GM12864 (cell line): ENCODE results near the gene PHACTR4.
"Not testable (repeated sequence)": the region's sequence is repeated elsewhere in the genome, so short reads cannot be mapped to it uniquely, and the experiment has no call there.

Experiments used
- DNase-seq: peaks from one replicate; pipeline ENCODE4 v3.0.0-alpha.2; 2011; ENCODE audit warnings: low read depth
- H3K4me3 ChIP-seq: 2 replicates; pipeline ENCODE4 v1.5.1; 2011; ENCODE audit warnings: mild to moderate bottlenecking, low read depth, low read length, control low read depth
- TF ChIP-seq, protein P1 (sequence below): IDR thresholded peaks from 2 replicates; pipeline ENCODE4 v1.5.1; 2011; ENCODE audit warnings: low read depth, mild to moderate bottlenecking, moderate library complexity, low read length, control low read depth, inconsistent platforms; ENCODE audit errors: missing control alignments

PHACTR4 gene

DNA sequence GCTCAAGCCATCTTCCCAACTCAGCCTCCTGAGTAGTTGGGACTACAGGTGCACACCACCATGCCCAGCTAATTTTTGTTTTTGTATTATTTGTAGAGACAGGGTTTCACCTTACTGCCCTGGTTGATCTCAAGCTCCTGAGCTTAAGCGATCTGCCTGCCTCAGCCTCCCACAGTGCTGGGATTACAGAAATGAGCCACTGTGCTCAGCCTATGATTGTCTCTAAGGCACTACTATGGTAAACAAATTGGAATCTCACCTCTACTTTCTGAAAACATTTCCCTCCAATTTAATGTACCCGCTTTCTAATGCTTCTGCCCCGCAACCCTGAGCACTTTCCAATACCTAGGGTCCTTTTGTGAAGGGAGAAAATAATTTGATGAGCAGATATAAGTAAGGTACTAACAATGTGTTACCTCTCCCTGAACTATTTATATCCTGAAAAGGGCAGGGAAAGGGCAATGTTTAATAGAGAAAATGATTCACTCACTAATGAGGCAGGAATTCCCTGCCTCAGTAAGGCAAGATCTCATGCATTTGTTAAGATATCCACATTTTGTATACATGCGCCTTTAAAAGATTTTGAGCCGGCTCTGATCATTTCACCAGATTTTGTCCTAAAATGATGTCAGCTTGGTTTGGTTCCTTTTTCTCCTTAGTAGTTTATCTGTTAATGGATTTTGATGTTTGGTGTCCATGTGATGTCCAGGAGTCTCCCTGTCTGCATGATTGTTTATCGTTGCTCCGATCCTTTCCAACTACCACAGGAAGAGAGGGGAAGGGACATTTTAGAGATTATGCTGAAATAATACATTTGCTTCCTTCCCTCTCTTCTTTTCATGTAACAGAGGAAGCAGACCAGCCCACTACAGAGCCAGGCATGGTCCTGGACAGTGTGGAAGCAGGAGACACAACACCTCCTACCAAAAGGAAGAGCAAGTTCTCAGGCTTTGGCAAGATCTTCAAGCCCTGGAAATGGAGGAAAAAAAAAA is 89.0 kb downstream of the PHACTR4 start:
- TF ChIP-seq, protein P1, sequence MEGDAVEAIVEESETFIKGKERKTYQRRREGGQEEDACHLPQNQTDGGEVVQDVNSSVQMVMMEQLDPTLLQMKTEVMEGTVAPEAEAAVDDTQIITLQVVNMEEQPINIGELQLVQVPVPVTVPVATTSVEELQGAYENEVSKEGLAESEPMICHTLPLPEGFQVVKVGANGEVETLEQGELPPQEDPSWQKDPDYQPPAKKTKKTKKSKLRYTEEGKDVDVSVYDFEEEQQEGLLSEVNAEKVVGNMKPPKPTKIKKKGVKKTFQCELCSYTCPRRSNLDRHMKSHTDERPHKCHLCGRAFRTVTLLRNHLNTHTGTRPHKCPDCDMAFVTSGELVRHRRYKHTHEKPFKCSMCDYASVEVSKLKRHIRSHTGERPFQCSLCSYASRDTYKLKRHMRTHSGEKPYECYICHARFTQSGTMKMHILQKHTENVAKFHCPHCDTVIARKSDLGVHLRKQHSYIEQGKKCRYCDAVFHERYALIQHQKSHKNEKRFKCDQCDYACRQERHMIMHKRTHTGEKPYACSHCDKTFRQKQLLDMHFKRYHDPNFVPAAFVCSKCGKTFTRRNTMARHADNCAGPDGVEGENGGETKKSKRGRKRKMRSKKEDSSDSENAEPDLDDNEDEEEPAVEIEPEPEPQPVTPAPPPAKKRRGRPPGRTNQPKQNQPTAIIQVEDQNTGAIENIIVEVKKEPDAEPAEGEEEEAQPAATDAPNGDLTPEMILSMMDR: no peak
- no peak overlapping the region for H3K4me3 ChIP-seq
- no peak for DNase-seq

- no peak overlapping the region for H3K4me3 ChIP-seq
- DNase-seq: no peak
- TF ChIP-seq, protein P1: no peak
These were observed 96.8 kb downstream of the PHACTR4 start for GRCh38 chr1:28466226-28466778.

DNA sequence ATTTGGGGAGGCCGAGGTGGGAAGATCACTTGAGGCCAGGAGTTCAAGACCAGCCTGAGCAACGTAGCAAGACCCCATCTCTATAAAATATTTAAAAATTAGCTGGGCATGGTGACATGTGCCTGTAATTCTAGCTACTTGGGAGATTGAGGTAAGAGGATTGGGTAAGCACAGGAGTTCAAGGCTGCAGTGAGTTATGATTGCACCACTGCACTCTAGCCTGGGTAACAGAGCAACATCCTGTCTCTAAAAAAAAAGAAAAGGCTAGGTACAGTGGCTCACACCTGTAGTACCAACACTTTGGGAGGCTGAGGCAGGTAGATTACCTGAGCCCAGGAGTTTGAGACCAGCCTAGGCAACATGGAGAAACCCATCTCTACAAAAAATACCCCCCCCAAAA is 100.6 kb downstream of the PHACTR4 start:
- no peak for DNase-seq
- TF ChIP-seq, protein P1: no peak
- no peak overlapping the region for H3K4me3 ChIP-seq

DNA sequence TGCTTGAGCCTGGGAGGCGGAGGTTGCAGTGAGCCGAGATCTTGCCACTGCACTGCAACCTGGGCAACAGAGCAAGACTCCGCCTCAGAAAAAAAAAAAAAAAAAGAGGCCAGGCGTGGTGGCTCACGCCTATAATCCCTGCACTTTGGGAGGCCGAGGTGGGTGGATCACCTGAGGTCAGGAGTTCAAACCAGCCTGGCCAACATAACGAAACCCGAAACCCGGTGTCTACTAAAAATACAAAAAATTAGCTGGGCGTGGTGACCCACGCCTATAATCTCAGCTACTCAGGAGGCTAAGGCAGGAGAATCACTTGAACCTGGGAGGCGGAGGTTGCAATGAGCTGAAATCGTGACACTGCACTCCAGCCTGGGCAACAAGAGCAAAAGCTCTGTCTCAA is 110.0 kb downstream of the PHACTR4 start:
- H3K4me3 ChIP-seq, DNase-seq: not testable (repeated sequence)

DNA sequence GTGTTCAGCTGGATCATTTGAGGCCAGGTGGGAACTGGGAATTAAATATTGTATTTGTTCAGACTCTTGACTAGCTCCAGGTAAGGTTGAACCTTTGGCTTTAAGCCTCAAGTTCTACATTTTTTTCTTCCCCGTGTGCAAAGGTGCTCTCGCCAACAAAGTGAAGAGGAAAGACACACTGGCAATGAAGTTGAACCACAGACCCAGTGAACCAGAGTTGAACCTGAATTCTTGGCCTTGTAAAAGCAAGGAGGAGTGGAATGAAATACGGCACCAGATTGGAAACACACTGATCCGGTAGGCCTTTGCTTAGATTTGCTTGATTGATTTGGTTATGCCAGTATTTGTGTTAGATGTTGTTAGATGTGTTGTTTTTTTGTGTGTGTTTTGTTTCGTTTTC is 110.8 kb downstream of the PHACTR4 start:
- H3K4me3 ChIP-seq: no peak overlapping the region
- DNase-seq: no peak
- TF ChIP-seq, protein P1: no peak

GRCh38 chr1:28482138-28482537 is 112.6 kb downstream of the PHACTR4 start:
- TF ChIP-seq, protein P1: no peak
- DNase-seq: no peak
- no peak overlapping the region for H3K4me3 ChIP-seq

DNA sequence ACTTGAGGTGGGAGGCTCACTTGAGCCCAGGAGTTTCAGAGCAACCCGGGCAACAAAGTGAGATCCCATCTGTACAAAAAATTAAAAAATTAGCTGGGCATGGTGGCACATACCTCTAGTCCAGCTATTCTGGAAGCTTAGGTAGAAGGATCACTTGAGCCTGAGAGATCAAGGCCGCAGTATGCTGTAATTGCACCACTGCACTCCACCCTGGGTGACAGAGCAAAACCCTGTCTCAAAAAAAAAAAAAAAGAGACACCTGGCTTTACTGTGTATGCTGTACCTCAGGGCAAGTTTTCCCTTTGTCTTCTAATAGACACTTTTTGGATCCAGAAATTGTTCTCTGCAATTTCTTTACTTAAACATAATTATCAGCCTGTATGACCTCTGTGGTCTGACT is 113.2 kb downstream of the PHACTR4 start:
- TF ChIP-seq, protein P1: no peak
- H3K4me3 ChIP-seq: no peak overlapping the region
- DNase-seq: no peak
